SK-N-MC (cell line): ENCODE measurements around the gene SARDH.

Experiments used
- EZH2 ChIP-seq: fragments of 200-600 bp; sonication (generic); IDR thresholded peaks from one replicate; pipeline ENCODE4 v1.6.1; 2017; ENCODE audit warnings: antibody characterized with exemption
- POLR2AphosphoS5 ChIP-seq: IDR thresholded peaks from 2 replicates; pipeline ENCODE4 v1.6.1; 2012; ENCODE audit warnings: mild to moderate bottlenecking, low read depth, low read length, borderline replicate concordance

DNA sequence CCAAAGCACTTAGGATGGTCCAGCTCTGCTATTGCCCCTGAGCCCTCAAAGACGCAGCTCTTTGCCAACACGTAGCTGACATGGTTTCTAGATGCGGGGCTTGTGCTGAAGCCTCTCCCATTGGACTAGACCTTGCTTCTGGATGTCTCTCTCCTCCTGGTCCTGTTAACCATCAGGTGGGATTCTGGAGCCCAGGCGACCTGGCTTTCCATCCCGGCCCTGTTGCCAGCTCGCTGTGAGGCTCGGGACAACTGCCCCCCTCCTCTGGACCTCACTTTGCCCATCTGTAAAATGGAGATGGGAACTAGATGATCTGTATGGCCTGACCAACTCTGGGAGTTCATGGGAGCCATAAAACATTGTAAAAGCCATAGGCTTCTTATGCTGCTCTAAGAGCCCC is 98.0 kb downstream of the SARDH start:
- no peak for TF ChIP-seq POLR2AphosphoS5
- TF ChIP-seq EZH2, result no peak
